DND-41 (cell line): ENCODE results near the gene MARCHF9.
"Not testable (repeated sequence)": the region's sequence is repeated elsewhere in the genome, so short reads cannot be mapped to it uniquely, and the experiment has no call there.

Experiments
- ATAC-seq: fragments of 200-7000 bp; cut with Tn5 transposase; 3 replicates; pipeline ENCODE4 v1.9.1; 2021; ENCODE audit warnings: low read depth; ENCODE audit not compliant: insufficient read depth
- DNase-seq: peaks from one replicate; pipeline ENCODE4 v3.0.0-alpha.2; 2020
- H2AFZ ChIP-seq: 2 replicates; pipeline ENCODE4 v1.6.0; 2012; ENCODE audit warnings: low read depth, low read length
- H3K27ac ChIP-seq: 2 replicates; pipeline ENCODE4 v1.5.1; 2012; ENCODE audit warnings: low read length, inconsistent platforms
- H3K27me3 ChIP-seq: fragments of 200-600 bp; sonication (generic); 2 replicates; pipeline ENCODE4 v1.6.0; 2012; ENCODE audit warnings: low read length, mild to moderate bottlenecking, inconsistent platforms; ENCODE audit not compliant: insufficient read depth, poor library complexity
- H3K36me3 ChIP-seq: 2 replicates; pipeline ENCODE4 v1.5.1; 2012; ENCODE audit warnings: low read length, inconsistent platforms; ENCODE audit not compliant: insufficient read depth
- H3K4me1 ChIP-seq: 2 replicates; pipeline ENCODE4 v1.5.1; 2012; ENCODE audit warnings: mild to moderate bottlenecking, low read length; ENCODE audit not compliant: insufficient read depth
- H3K4me2 ChIP-seq: 2 replicates; pipeline ENCODE4 v1.6.0; 2012; ENCODE audit warnings: mild to moderate bottlenecking, moderate library complexity, low read length, inconsistent platforms; ENCODE audit not compliant: insufficient read depth
- H3K4me3 ChIP-seq, 2 experiments: fragments of 200-600 bp in 1 of 2; shearing (Covaris generic) in 1 of 2; 2 replicates each; pipeline ENCODE4 v1.5.1; 2012 to 2016; ENCODE audit warnings: inconsistent platforms in 2 of 2, low read length in 2 of 2, mild to moderate bottlenecking in 2 of 2, low read depth in 1 of 2, moderate library complexity in 1 of 2
- H3K79me2 ChIP-seq: 2 replicates; pipeline ENCODE4 v1.6.0; 2012; ENCODE audit warnings: low read length, inconsistent platforms; ENCODE audit not compliant: insufficient read depth
- H3K9ac ChIP-seq: 2 replicates; pipeline ENCODE4 v1.6.0; 2012; ENCODE audit warnings: low read depth, mild to moderate bottlenecking, inconsistent platforms, low read length, moderate library complexity
- H3K9me3 ChIP-seq: 2 replicates; pipeline ENCODE4 v1.5.1; 2012; ENCODE audit warnings: low read length, moderate library complexity, mild to moderate bottlenecking, inconsistent platforms; ENCODE audit not compliant: insufficient read depth, severe bottlenecking
- H4K20me1 ChIP-seq: 2 replicates; pipeline ENCODE4 v1.6.0; 2012; ENCODE audit warnings: low read length; ENCODE audit not compliant: insufficient read depth
- EZH2 ChIP-seq: IDR thresholded peaks from 3 replicates; pipeline ENCODE4 v1.6.1; 2012; ENCODE audit warnings: borderline replicate concordance, low read depth, mild to moderate bottlenecking, moderate library complexity, low read length, inconsistent platforms; ENCODE audit not compliant: severe bottlenecking
- TF ChIP-seq, protein P1 (sequence below): IDR thresholded peaks from 2 replicates; pipeline ENCODE4 v1.5.1; 2012; ENCODE audit warnings: borderline replicate concordance, low read length, moderate library complexity, mild to moderate bottlenecking; ENCODE audit not compliant: poor library complexity, severe bottlenecking; ENCODE audit errors: extremely low read depth

Gene MARCHF9

DNA sequence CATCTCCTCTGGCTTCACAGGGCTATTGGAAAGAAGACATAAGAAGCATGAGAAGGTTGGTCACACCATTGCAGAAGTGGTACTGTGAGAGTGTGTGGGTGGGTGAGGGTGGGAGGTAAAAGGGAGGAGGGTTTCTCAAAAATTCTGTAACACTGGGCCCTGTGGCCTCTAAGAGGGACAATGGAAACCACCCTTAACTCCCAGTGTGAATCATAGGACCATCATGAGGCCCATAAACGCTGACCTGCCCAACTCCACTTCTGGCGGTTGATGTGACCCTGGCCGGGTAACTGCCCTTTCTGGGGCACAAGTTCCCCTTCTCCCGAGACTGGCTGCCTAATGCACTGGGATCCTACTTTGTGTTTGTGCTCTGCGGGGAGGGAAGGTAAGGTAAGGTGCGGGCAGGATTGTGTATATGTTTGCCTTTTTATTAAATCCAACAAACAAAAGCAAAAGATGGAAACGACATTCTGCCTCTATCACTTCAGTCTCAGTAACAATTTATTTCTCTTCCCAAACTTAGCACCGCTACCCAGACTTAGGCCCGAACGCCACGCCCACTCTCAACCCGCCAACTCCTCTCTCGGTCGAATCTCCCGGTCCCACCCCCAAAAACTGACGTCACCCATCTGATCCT, 16.5 kb downstream of the MARCHF9 start:
- H3K4me2 ChIP-seq: peak overlapping the region; percentile 96
- no peaks in the 10 kb centered on the region for H3K27me3 ChIP-seq
- H3K9me3 ChIP-seq: no peaks in the 10 kb centered on the region
- H3K4me3 ChIP-seq: peak overlapping the region; percentile 56 to 85; a peak in 3 of 4 replicates
- H3K27ac ChIP-seq: peak overlapping the region; percentile 88
- TF ChIP-seq EZH2: no peak
- TF ChIP-seq, protein P1, sequence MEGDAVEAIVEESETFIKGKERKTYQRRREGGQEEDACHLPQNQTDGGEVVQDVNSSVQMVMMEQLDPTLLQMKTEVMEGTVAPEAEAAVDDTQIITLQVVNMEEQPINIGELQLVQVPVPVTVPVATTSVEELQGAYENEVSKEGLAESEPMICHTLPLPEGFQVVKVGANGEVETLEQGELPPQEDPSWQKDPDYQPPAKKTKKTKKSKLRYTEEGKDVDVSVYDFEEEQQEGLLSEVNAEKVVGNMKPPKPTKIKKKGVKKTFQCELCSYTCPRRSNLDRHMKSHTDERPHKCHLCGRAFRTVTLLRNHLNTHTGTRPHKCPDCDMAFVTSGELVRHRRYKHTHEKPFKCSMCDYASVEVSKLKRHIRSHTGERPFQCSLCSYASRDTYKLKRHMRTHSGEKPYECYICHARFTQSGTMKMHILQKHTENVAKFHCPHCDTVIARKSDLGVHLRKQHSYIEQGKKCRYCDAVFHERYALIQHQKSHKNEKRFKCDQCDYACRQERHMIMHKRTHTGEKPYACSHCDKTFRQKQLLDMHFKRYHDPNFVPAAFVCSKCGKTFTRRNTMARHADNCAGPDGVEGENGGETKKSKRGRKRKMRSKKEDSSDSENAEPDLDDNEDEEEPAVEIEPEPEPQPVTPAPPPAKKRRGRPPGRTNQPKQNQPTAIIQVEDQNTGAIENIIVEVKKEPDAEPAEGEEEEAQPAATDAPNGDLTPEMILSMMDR: no peak
- peak overlapping the region; percentile 81 for H3K9ac ChIP-seq
- DNase-seq (peak; percentile 94), ATAC-seq (peak; percentile 81)
- H3K4me1 ChIP-seq: peaks cover 25% of the 10 kb centered on the region
- H3K36me3 ChIP-seq: peaks cover 29% of the 10 kb centered on the region
- no peaks in the 10 kb centered on the region for H4K20me1 ChIP-seq
- H3K79me2 ChIP-seq: peaks cover 15% of the 10 kb centered on the region
- H2AFZ ChIP-seq: peak overlapping the region; percentile 96

DNA sequence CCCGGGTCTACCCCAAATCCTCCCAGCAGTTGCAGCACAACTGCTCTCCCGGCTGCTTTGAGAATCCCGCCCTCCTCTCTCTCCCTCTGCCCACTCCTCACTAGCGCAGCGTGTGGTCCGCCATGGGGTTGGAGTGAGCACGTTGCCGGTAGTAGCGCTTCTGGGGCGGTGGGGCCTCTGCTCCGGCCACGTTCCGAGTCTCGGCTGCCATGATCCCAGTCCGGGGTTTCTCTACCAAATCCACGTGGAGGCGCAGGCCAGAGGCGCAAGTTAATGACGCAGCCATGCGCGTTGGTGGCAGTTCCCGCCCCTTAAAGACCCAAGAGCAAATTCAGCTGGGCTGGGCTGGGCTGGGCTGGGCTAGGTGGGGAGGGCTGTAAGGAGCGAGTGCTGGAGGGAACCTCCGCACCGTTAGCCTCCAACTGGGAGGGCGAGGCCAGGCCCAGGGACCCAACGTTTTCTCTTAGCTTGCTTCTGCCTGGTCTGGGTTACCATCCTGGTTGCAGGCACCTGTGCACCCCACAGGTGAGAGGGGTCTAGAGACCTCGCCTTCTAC, 17.0 kb downstream of the MARCHF9 start, which contains the start of gene METTL1:
METTL1 (minus strand) TSS at position 233 of the 556 bp plus-strand sequence; CDS start at position 211, 22 bp downstream.
- H3K27me3 ChIP-seq: no peaks in the 10 kb centered on the region
- peak within 1 kb of the TSS; percentile 88 for H3K27ac ChIP-seq
- peaks cover 15% of the 10 kb centered on the region for H3K79me2 ChIP-seq
- peak within 1 kb of the TSS; percentile 96 for H3K4me2 ChIP-seq
- H3K9ac ChIP-seq: peak within 1 kb of the TSS; percentile 81
- H4K20me1 ChIP-seq: no peaks in the 10 kb centered on the region
- H3K4me1 ChIP-seq: peaks cover 25% of the 10 kb centered on the region
- no peaks in the 10 kb centered on the region for H3K9me3 ChIP-seq
- peaks cover 29% of the 10 kb centered on the region for H3K36me3 ChIP-seq
- H2AFZ ChIP-seq: peak within 1 kb of the TSS; percentile 96
- H3K4me3 ChIP-seq: peak within 1 kb of the TSS; percentile 56 to 85
- ATAC-seq: peak; percentile 87
- DNase-seq: peak; percentile 96
- TF ChIP-seq, protein P1: no peak
- TF ChIP-seq EZH2: no peak

DNA sequence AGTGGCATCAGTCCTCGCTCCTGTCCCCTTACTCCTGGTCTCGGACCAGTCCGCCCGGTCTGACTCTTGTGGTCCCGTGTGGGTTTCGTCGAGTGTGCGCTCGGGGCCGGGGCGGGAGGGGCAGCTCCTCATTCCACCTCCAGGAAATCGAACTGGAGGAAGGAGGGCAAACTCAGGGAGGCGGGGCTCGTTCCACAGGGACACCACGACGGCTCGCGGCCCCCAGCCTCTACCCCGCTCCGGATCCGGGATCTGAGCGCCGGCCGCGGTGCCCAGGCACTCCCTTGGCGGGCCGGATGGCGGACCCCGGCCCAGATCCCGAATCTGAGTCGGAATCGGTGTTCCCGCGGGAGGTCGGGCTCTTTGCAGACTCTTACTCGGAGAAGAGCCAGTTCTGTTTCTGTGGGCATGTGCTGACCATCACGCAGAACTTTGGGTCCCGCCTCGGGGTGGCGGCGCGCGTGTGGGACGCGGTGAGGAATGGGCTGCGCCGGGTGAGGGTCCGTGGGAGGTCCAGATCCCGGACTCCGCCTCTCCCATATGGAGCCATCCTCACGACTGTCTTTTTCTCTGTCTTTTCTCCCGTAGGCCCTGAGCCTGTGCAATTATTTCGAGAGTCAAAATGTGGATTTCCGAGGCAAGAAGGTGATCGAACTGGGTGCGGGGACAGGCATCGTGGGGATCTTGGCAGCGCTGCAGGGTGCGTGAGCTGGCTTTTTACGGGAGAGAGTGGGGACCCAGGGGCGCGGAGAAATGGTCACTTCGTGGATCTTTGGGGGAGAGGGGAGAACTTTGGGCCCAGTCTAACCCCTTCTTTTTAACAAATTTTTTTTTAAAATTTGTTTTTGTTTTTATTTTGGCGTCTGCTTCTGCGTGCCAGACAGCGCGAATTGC, 17.8 kb downstream of the MARCHF9 start, which contains the start of gene EEF1AKMT3:
EEF1AKMT3 (plus strand) TSS at position 186 of the 894 bp plus-strand sequence; CDS start at position 297, 111 bp downstream.
- Histone ChIP-seq H3K4me3 (peak within 1 kb of the TSS; percentile 56 to 85), H3K9me3 (no peaks in the 10 kb centered on the region), H4K20me1 (no peaks in the 10 kb centered on the region), H2AFZ (peak within 1 kb of the TSS; percentile 96), H3K27ac (peak within 1 kb of the TSS; percentile 88), H3K79me2 (peaks cover 15% of the 10 kb centered on the region), H3K36me3 (peaks cover 29% of the 10 kb centered on the region), H3K9ac (peak within 1 kb of the TSS; percentile 81), H3K27me3 (no peaks in the 10 kb centered on the region), H3K4me1 (peaks cover 25% of the 10 kb centered on the region), H3K4me2 (peak within 1 kb of the TSS; percentile 96)
- ATAC-seq: peak; percentile 44
- TF ChIP-seq, protein P1: no peak
- no peak for TF ChIP-seq EZH2
- peak; percentile 60 for DNase-seq

DNA sequence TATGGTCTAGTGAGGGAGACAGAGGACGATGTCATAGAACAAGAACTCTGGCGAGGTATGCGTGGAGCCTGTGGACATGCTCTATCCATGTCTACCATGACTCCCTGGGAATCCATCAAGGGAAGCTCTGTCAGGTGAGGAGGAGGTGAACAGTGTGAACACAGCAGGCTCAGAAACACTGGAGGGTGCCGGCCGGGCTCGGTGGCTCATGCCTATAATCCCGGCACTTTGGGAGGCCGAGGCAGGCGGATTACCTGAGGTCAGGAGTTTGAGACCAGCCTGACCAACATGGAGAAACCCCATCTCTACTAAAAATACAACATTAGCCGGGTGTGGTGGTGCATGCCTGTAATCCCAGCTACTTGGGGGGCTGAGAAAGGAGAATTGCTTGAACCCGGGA, 19.7 kb downstream of the MARCHF9 start:
- peaks cover 25% of the 10 kb centered on the region for H3K4me1 ChIP-seq
- DNase-seq: not testable (repeated sequence)

More for the DNA sequence above, 19.7 kb downstream of the MARCHF9 start:
- not testable (repeated sequence) for H3K4me2 ChIP-seq, H3K9me3 ChIP-seq, H2AFZ ChIP-seq, H3K9ac ChIP-seq, H3K27me3 ChIP-seq, H3K4me3 ChIP-seq, ATAC-seq, H4K20me1 ChIP-seq, H3K27ac ChIP-seq
- H3K36me3 ChIP-seq: peaks cover 12% of the 10 kb centered on the region
- peaks cover 15% of the 10 kb centered on the region for H3K79me2 ChIP-seq
